HG02885 (cell line): ENCODE results near the gene CHST8.

ENCODE experiments used
- ATAC-seq: cut with Tn5 transposase; IDR thresholded peaks from one replicate; pipeline ENCODE4 v1.9.1; 2021; ENCODE audit warnings: mild to moderate bottlenecking; ENCODE audit not compliant: unreplicated experiment, poor library complexity

The CHST8 gene

GRCh38 chr19:33752945-33753344 lies 131.2 kb downstream of the CHST8 start:
- ATAC-seq = no peak

- ATAC-seq = no peak
Observed at GRCh38 chr19:33754361-33754760, 132.6 kb downstream of the CHST8 start.

DNA sequence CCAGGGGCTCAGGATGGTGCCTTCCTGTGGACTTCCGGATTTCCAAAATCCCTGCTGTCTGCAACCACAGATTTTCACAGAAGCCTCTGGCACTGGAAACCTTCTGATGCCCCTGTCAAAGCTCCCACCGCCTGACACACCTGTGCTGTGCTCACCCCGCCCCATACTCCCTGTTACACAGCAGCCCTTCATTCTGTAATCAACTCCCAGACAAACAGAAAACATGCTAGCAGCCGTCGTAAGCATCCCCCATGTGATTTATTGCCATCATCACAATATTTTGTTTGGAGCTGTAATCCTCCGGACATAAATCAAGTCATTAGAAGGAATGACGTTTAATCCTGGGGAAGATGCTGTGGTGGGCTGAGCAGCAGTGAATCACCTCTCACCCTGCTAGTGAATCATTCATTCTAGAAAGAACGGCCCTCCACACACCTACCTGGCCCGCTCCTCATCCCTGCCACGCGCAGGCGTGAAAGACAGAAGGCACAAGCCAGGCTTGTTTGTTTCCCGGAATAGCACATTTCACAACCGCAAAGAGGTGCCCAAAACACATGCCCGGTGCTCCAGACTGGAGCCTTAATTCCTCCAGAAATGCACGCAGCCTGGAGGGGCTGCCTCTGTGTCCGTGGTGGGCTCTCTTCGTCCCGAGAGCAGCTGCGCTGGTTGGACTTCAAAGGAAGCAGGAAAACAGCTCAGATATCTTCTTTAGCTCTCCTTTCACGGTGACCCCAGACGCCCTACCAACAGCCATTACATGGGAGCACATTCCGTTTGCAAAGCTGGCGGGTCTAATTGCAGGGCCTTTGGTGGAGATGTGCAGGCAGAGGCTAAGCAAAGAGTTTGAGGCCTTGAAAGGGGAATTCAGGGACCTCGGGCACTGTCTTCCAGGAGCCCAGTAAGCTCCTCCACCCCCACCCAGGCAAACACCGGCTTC lies 133.6 kb downstream of the CHST8 start:
- no peak for ATAC-seq

GRCh38 chr19:33756177-33756576 lies 134.4 kb downstream of the CHST8 start:
- ATAC-seq = no peak

DNA sequence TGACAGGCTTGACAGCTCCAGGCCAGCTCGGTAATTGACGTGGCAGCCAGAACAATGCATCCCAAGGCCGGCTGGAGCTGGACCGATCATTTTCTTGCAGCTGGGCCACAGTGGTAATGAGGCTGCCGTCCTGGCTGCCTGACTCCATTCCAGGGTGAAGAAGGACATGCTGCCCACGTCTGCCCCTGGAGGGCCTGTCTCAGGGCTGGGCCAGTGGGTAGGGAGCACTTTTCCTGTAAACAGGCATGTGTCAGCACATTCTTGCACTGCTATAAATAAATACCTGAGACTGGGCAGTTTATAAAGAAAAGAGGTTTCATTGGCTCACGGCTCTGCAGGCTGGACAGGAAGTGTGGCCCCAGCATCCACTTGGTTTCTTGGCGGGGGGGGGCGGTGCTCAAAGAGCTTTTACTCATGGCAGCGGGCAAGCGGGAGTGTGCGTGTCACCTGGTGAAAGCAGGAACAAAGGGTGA lies 136.8 kb downstream of the CHST8 start:
- no peak for ATAC-seq

GRCh38 chr19:33759356-33759755 lies 137.6 kb downstream of the CHST8 start:
- ATAC-seq = no peak

GRCh38 chr19:33763633-33764371 lies 142.0 kb downstream of the CHST8 start:
- ATAC-seq = no peak

- no peak for ATAC-seq
Observed at GRCh38 chr19:33766623-33767022, 144.9 kb downstream of the CHST8 start.

GRCh38 chr19:33767898-33768413 lies 146.2 kb downstream of the CHST8 start:
- ATAC-seq = no peak

DNA sequence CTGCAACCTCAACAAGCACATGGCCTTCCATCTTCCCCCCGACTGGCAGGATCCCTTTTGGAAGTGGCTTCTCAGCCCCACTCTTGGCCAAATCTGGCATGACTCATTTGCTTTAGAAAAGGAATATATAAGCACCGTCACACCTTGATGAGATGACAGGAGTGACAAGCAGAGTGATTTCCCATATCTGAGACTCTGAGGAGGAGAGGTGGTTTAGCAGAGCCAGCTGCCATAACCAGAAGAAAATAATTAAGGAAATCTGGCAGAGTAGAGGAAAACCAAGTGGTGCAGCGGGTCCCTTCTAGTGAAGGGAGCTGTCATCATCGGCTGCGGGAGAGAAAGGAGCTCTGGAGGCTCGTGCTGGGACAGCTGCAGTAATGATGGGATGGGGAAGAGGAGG lies 147.5 kb downstream of the CHST8 start:
- ATAC-seq = no peak

DNA sequence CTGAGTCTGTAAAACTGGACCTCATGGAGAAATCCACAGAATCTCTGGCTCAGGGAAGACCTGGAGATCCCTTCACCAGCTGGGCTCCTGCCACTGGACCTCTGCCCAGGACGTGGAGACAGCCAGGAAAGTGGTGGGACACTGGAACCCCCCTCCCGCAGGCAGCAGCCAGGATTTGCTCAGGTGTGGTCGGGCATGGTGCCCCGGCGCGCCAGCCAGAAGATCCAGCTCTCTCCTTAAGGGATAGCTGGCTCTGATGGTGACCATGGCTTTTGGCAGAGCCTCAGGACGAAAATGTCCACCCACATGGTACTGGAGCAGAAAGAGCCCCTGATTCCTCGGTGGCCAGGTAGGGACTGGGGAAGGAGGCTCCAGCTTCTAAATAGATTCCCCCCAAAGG lies 148.4 kb downstream of the CHST8 start:
- ATAC-seq = no peak

GRCh38 chr19:33771384-33772101 lies 149.8 kb downstream of the CHST8 start:
- peak; percentile 62 for ATAC-seq

- ATAC-seq = no peak
Observed at GRCh38 chr19:33772102-33772857, 150.5 kb downstream of the CHST8 start.

DNA sequence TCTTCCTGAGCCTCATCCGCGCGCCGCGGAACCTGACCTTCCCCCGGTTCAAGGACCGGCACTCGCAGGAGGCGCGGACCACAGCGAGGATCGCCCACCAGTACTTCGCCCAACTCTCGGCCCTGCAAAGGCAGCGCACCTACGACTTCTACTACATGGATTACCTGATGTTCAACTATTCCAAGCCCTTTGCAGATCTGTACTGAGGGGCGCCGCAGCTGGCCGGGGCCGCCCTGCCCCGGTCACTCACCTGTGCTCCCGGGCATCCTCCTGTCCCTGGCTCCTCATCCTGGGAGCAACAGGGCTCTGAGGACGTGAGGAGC lies 151.1 kb downstream of the CHST8 start:
- ATAC-seq = no peak

DNA sequence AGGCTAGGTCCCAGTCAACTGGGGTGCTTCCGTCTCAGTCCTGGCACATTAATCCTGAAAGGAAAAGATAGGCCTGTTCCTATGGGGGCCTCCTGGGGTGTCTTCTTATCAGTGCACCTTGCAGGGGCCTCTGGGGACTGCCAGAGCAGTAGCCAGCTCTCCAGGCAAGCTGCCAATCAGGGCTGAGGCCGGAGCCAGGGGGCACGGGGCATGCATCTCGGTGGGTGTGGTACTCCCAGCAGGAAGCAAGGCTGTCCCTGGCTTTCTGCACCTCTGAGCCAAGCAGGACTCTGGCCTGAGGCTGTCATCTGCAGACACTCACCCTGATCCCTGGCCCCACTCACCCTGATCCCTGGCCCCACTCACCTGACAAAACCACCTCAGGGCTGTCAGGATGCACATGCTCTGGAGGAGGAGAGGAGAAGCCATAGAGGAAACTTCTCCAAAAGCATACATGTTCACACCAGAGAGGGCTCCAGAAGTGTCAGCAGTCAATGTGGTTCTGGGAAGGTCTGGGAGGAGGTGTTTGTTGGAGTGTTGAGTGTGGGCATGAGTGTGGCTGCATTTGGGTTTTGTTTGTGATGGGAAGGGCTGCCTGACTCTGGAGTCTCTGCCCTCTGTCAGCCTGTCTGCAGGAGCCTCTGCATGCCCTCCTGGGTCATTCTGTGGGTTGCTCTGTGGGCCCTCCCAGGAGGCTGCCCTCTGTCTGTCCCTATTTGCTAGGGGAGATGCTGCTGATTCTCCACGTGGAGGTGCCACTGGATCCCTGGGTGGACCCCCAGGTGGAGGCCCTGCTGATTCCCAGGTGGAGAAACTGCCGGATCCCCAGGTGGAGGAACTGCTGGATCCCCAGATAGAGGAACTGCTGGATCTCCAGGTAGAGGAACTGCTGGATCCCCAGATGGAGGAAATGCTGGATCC lies 152.2 kb downstream of the CHST8 start:
- ATAC-seq = no peak

DNA sequence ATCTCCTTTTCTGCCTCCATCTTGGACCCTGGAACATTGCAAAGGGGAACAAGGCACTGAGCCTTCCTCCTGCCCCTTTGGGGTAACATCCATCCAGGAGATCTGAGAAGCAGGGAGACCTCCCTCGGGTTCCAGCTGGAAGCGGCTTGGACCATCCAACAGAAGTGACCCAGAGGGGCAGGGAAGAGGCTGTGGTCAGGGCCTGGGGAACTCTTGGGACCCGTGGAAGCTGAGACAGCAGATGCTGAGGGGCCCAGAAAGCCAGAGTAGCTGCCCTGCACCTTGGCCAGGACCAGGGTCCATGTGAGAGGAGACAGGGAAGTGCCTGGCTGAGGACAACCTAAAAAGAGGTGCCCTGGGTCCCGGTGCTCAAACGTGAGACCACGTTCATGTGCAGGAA lies 153.0 kb downstream of the CHST8 start:
- no peak for ATAC-seq

DNA sequence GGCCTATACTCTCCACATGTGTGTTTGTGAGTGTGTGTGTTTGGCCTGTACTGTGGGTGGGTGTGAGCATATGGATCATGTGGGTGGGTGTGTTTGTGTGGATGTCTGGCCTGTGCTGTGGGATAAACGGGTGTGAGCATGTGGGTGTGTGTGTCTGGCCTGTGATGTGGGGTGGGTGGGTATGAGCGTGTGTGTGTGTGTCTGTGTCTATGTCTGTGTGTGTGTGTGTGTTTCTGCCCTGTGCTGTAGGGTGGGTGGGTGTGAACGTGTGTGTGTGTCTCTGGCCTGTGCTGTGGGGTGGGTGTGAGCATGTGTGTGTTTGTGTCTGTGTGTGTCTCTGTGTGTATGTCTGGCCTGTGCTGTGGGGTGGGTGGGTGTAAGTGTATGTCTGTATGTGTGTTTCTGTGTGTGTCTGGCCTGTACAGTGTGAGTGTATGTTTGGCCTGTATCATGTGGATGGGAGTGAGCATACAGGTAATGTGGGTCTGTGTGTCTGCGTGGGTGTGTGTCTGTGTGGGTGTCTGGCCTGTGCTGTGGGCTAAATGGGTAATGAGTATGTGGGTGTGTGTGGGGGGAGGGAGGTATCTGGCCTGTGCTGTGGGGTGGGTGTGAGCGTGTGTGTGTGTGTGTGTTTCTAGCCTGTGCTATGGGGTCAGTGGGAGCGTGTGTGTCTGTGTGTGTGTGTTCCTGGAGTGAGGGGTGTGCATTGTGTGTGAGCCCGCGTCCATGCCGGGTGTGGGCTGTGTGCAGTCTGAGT lies 154.2 kb downstream of the CHST8 start:
- no peak for ATAC-seq

GRCh38 chr19:33777351-33777750 lies 155.6 kb downstream of the CHST8 start:
- no peak for ATAC-seq
